Adrenal gland (tissue), 5 donors: ENCODE results near the gene ARHGAP22.

ENCODE experiments used
- CTCF ChIP-seq, 6 experiments: fragments of 450-650 bp in 4 of 6; fragments of 200-600 bp in 2 of 6; sonication (generic) in 1 of 6; IDR thresholded peaks; 1 replicate in 5 of 6; 2 replicates in 1 of 6; pipeline versions ENCODE4 v1.5.1 to v1.8.0; 2016 to 2021; ENCODE audit warnings: antibody characterized with exemption in 6 of 6, mild to moderate bottlenecking in 2 of 6, moderate library complexity in 1 of 6
- POLR2A ChIP-seq, 2 donors: fragments of 450-650 bp; IDR thresholded peaks; one replicate each; pipeline ENCODE4 v1.6.1; 2017; ENCODE audit warnings: antibody characterized with exemption in 2 of 2, mild to moderate bottlenecking in 2 of 2, moderate library complexity in 1 of 2
- donor health status: DM: no; HTN: no; CAD: no.

- TF ChIP-seq CTCF (IDR thresholded peaks at IDR 0.05) (no peak), POLR2A (IDR thresholded peaks at IDR 0.05) (no peak)
Observed at GRCh38 chr10:48574817-48575380, 30.0 kb downstream of the ARHGAP22 start.
